ENCODE measurements around the gene CBX4.

CBX4 gene

GRCh38 chr17:79811868-79812352 is 27.3 kb downstream of the CBX4 start:
- no peak for DNase-seq

GRCh38 chr17:79811011-79811867 is 28.0 kb downstream of the CBX4 start:
- DNase-seq: no peak

GRCh38 chr17:79810130-79811010 is 28.9 kb downstream of the CBX4 start:
- peak; percentile 75 for DNase-seq

GRCh38 chr17:79809530-79810129 is 29.6 kb downstream of the CBX4 start:
- no peak for DNase-seq

GRCh38 chr17:79808763-79809529 is 30.3 kb downstream of the CBX4 start:
- DNase-seq: no peak

GRCh38 chr17:79806863-79807720 is 32.1 kb downstream of the CBX4 start:
- DNase-seq: no peak

GRCh38 chr17:79806446-79806760 is 32.8 kb downstream of the CBX4 start:
- no peak for DNase-seq

GRCh38 chr17:79804856-79805696 is 34.2 kb downstream of the CBX4 start:
- no peak for DNase-seq

DNA sequence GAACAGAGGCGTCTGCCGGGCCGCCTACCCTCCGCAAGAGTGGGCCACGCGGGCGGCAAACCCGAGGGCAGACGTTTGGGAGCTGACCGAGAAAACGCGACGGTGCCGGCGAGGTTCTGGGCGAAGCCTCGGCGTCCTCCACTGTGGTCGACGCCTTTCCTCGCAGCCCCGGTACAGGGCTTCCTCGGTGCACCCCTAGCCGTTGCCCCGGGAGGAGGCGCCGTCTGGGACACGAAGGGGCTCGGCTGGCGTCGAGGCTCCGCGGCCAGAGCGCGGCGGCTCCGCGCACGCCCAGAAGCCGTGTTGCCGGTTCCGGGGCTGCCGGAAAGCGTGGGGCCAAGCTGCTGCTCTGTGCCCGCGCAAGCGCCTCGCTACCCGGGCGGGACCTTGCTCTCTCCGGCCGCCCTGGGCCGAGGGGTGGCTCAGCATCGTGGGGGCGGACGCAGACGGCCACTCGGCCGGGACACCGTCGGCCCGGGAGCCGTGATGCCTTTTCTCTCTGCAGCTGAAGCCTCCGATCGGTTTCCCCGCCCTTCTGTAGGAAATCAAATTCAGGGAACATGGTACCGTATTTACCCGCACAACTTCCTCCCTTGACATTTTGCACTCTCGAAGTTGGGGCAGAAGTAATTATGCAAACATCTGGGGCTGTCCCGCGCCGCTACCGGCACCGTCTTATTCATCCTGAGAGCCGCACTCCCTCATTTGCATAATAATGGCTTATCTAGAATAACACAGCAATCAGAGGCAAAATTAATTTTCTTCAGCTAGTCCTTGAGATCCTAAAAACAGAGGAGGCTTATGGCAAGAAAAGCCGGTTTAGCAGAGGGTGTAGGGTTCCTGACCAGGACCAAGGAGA is 35.0 kb downstream of the CBX4 start:
- no peak for DNase-seq

GRCh38 chr17:79803421-79803996 is 35.7 kb downstream of the CBX4 start:
- no peak for DNase-seq

DNA sequence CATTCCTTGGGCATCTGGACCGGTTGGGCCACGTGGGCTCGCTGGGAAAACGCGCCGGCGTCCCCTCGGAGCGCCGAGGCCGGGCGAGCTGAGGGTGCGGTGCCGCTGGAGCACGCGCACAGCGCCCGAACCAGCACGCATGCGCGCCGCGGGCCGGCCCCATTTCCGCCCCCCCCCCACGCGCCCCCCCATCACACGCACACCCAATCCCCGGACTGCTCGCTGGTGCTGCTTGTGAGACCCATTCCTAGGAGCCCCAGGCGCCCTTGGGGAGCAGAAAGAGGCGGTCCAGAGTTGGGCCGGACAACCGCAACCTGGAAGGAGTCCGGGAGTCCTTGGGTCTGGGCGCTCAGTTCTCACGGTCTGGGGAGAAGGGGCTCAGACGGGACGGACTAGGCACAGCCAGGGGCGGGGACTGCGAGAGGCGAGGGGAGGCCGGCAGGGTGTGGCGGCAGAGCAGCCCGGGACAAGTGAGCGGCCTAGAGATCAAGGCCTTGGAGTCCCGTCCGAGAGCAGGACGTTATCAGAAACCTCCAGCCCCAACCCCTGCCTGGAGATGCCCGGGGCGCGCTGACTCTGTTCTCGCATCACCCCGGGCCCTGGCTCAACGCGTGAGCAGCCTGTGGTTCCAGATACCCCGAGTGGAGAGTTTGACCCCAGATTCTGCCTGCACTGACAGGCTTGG is 36.4 kb downstream of the CBX4 start:
- no peak for DNase-seq

GRCh38 chr17:79802039-79802735 is 37.1 kb downstream of the CBX4 start:
- no peak for DNase-seq

- no peak for DNase-seq
Observed at GRCh38 chr17:79801156-79802038, 37.8 kb downstream of the CBX4 start.

DNA sequence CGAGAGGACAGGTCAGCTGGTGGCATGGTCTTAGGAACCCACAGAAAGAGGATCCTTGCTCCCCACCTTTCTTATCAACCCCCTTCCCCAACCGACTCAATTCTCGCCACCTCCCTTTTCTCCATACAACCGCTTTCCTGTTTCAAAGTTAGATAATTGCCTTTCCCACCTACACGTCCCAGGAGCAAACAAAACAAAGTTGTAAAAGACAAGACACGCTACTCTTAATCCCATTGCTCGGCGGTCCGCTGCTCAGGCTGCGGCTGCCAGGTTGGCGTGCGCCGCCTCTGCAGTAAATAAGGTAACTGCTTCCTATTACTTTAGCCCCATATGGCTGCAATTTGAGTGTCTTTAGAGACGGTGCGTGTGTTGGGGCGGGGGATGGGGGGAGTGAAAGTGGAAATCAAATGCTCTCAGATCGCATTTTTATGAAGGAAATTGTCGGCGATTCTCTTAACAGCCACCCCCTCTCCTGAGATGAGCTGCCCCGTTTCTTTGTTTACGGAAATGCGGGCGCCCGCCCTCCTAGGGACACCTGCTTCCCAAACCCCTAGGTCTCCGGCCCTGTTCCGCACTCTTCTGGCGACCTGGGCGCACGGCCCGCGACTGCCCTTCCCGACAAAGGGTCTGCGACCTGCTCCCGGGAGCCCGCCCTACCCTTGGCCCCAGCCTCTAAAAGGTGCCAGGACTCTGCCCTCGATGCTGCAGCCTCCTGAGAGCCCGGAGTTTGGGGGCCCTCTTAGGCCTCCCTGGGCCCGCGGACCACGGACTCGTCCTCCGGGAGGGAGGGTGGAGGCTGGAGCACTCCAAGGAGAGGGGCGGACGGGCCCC is 38.7 kb downstream of the CBX4 start:
- DNase-seq: peak; percentile 55

GRCh38 chr17:79799538-79800324 is 39.5 kb downstream of the CBX4 start:
- no peak for DNase-seq

All from fibroblast of skin of abdomen (primary cell).